ENCODE data around the gene NIM1K. TPM values are rescaled to one million over a fixed set of nuclear protein-coding genes. Genes with fewer than 3 reads are reported as not detected.

The NIM1K gene
- total RNA-seq, 1 donor from 2014 or later, result not detected

- no peak for TF ChIP-seq CTCF (IDR thresholded peaks at IDR 0.05)
- no peak for DNase-seq (ENCODE audit: extremely low spot score in 2 of 2)
- H3K36me3 ChIP-seq, result no peaks in the 10 kb centered on the region
- no peak overlapping the region for H3K4me3 ChIP-seq
- H3K27me3 ChIP-seq, result no peaks in the 10 kb centered on the region
- no peaks in the 10 kb centered on the region for H3K9me3 ChIP-seq
- no peak overlapping the region for H3K27ac ChIP-seq
- H3K4me1 ChIP-seq, result no peaks in the 10 kb centered on the region
- intact Hi-C loops (cut with DNase I), result no loop called here
Observed at GRCh38 chr5:43203373-43203772, 11.3 kb downstream of the NIM1K start.

GRCh38 chr5:43204958-43205357 is 12.9 kb downstream of the NIM1K start:
- H3K36me3 ChIP-seq, result no peaks in the 10 kb centered on the region
- intact Hi-C loops (cut with DNase I), result no loop called here
- no peak for TF ChIP-seq POLR2A (IDR thresholded peaks at IDR 0.05)
- TF ChIP-seq POLR2AphosphoS5 (IDR thresholded peaks at IDR 0.05; ENCODE audit: insufficient read depth in 1 of 2, low read depth in 1 of 2), result no peak
- no peak for TF ChIP-seq CTCF (IDR thresholded peaks at IDR 0.05)
- no peak overlapping the region for H3K27ac ChIP-seq
- H3K27me3 ChIP-seq, result no peaks in the 10 kb centered on the region
- no peak overlapping the region for H3K4me3 ChIP-seq
- H3K9me3 ChIP-seq, result no peaks in the 10 kb centered on the region
- DNase-seq (ENCODE audit: extremely low spot score in 2 of 2), result no peak
- no peaks in the 10 kb centered on the region for H3K4me1 ChIP-seq

GRCh38 chr5:43207601-43208000 is 15.6 kb downstream of the NIM1K start:
- Histone ChIP-seq H3K27me3 (no peaks in the 10 kb centered on the region), H3K4me3 (no peak overlapping the region), H3K36me3 (no peaks in the 10 kb centered on the region), H3K4me1 (no peaks in the 10 kb centered on the region), H3K9me3 (no peaks in the 10 kb centered on the region), H3K27ac (no peak overlapping the region)
- no peak for DNase-seq (ENCODE audit: extremely low spot score in 2 of 2)
- intact Hi-C loops (cut with DNase I), result no loop called here
- TF ChIP-seq CTCF (IDR thresholded peaks at IDR 0.05) (no peak), POLR2AphosphoS5 (IDR thresholded peaks at IDR 0.05; ENCODE audit: insufficient read depth in 1 of 2, low read depth in 1 of 2) (no peak), POLR2A (IDR thresholded peaks at IDR 0.05) (no peak)

- H3K27me3 ChIP-seq, result no peaks in the 10 kb centered on the region
- H3K27ac ChIP-seq, result no peak overlapping the region
- H3K4me1 ChIP-seq, result no peaks in the 10 kb centered on the region
- no peaks in the 10 kb centered on the region for H3K36me3 ChIP-seq
- H3K9me3 ChIP-seq, result no peaks in the 10 kb centered on the region
- TF ChIP-seq POLR2AphosphoS5 (IDR thresholded peaks at IDR 0.05; ENCODE audit: insufficient read depth in 1 of 2, low read depth in 1 of 2) (no peak), CTCF (IDR thresholded peaks at IDR 0.05) (no peak), POLR2A (IDR thresholded peaks at IDR 0.05) (no peak)
- intact Hi-C loops (cut with DNase I), result no loop called here
- DNase-seq (ENCODE audit: extremely low spot score in 2 of 2), result no peak
- no peak overlapping the region for H3K4me3 ChIP-seq
Observed at GRCh38 chr5:43208658-43209057, 16.6 kb downstream of the NIM1K start.

- TF ChIP-seq CTCF (IDR thresholded peaks at IDR 0.05) (no peak), POLR2AphosphoS5 (IDR thresholded peaks at IDR 0.05; ENCODE audit: insufficient read depth in 1 of 2, low read depth in 1 of 2) (no peak), POLR2A (IDR thresholded peaks at IDR 0.05) (no peak)
- Histone ChIP-seq H3K4me1 (no peaks in the 10 kb centered on the region), H3K36me3 (no peaks in the 10 kb centered on the region), H3K27me3 (no peaks in the 10 kb centered on the region), H3K9me3 (no peaks in the 10 kb centered on the region), H3K4me3 (no peak overlapping the region), H3K27ac (no peak overlapping the region)
- intact Hi-C loops (cut with DNase I), result no loop called here
- DNase-seq (ENCODE audit: extremely low spot score in 2 of 2), result no peak
Observed at GRCh38 chr5:43209060-43209459, 17.0 kb downstream of the NIM1K start.

Measured in vagina (tissue), 2 donors.